EL (cell line): ENCODE results near the gene CYP11A1.

Experiments
- DNase-seq: peaks from one replicate; pipeline ENCODE4 v3.0.0-alpha.2; 2016

Gene CYP11A1

DNA sequence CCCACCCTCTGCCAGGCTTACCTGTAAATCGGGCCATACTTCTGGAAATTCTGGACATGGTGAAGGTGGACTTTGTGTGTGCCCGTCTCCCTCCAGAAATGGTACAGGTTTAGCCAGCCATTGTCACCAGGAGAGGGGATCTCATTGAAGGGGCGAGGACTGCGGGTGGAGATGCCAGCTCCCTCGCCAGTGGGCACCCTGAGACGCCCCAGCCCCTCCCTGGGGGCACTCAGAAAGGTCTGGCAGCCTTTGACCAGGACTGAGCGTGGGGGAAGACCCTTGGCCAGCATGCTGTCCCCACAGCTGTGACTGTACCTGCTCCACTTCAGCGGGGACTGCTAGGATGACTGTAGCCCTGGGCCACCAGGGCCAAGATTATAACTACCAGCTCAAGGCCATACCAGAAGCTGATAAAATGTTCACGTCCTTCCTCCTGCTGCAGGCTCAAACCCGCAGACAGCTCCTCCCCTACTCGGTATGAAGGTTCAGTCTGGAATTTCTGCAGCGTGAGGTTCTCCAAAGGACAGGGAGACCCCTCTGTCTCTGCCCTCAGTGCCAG, at the start of gene CYP11A1:
Gene CYP11A1 (minus strand): TSS at position 351 of the 559 bp plus-strand sequence. CDS start 61 bp downstream, at position 290.
- DNase-seq: no peak

DNA sequence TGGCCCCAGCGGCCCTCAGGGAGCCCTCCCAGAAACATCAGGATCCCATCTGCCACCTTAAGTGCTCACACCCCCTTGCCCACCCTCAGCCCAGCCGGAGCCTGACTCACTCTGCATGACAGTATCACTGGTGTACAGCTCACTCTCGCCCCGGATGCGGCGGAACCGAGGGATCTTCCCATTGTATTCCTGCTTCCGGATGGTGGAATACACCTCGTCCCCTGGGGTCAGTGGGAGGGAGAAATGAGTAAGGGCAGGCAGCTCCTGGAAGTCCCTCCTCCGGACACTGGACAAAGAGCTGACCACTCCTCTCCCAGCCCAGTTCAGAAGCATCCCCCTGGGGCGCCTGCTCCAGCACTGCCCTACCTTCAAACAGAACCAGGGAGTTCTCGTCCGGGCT, 49.8 kb upstream of the CYP11A1 start:
- peak; percentile 94 for DNase-seq

DNA sequence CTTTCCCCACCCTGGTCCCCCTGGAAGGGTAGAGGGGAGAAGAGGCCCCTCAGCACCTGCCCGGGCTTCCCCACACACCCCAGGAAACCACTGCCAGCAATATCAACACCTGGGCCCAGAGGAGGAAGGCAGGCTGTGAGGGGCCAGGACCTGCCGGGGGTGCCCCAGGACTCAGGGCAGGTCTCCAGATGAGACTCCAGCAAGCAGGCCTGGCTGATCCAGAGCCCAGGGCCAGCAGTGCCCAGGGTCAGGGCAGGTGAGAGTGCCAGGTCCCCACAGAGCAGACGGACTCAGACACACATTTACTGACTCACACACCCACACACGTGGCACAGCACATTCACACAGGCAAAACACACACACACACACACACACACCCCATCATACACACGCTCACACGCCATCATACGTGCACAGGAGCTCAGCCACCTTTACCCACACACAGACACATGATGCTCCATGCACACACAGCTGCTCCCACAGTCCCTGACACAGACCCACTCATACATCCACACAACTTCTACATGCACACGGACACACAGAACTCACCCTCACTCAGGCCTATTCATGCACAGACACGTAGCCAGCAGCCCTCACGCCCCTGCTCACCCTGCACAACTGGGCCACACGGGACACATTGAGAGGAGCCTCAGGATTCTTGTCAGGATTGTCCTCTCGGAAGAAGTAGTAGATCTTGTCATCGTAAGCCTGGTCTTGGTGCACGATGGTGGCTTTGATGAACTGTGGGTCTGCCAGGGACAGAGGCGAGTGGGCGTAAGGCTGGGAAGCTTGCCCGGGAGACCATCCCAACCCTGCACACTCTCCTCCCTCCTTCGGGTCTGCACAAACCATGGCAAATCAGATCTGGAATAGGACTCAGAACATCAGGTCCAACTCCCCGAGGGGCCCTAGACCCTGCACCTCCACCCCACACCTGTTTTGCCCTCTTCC, 48.8 kb upstream of the CYP11A1 start:
- DNase-seq: no peak

DNA sequence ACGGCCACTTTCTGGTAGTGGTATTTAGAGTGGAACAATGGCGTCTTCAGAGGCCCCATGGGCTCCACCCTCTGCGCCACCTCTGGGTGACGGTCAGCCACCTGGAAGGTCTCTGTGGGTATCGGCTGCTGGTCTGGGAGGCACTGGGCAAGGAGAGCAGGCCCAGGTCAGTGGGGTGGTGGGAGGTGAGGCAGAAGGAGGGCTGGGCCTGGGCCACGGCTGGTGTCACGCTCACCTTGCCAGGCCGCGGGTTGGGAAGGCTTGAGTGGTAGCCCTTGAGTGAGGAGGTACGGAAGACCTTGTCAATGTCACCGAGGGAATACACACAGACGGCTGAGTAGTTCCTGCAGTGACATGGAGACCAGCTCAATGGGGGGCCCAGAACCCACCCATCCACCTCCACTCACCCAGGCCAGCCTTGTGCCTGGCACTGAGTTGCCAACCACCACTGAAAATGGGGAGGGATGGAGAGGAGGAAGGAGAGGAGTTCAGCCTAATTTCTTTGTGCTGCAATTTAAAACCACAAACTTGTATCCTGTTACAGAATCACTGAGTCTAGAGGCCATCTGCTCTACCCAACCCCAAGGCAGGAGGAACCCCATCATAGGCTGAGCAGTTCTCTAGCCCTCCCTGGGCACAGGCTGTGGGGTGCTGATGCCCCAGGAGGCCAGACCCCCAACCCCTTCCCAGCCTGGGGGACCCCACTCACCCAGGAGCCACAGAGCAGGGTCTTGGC, 47.3 kb upstream of the CYP11A1 start:
- DNase-seq: no peak

DNA sequence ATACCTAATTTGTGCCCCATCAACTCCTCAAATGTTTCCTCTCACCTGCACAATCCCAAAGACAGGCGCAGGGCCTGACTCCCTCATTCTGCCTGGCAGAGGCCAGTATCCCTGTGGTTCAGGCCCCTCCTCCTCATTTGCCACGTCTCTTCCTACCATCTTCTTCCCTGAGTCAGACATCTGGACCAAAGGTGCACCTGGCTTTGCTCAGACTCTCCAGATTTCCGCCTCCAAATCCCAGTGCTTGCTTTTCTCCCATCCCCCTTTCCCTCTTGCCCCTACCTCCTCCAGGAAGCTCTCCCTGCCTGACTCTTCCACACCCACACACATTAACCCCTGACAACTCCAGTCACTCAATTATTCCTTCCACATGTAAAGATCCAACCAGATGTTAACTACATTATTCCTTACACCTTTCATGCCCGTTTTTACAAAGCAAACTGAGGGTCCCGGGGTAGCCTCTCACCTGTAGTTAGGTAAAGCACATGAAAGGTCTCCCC, 46.7 kb upstream of the CYP11A1 start:
- DNase-seq: no peak

DNA sequence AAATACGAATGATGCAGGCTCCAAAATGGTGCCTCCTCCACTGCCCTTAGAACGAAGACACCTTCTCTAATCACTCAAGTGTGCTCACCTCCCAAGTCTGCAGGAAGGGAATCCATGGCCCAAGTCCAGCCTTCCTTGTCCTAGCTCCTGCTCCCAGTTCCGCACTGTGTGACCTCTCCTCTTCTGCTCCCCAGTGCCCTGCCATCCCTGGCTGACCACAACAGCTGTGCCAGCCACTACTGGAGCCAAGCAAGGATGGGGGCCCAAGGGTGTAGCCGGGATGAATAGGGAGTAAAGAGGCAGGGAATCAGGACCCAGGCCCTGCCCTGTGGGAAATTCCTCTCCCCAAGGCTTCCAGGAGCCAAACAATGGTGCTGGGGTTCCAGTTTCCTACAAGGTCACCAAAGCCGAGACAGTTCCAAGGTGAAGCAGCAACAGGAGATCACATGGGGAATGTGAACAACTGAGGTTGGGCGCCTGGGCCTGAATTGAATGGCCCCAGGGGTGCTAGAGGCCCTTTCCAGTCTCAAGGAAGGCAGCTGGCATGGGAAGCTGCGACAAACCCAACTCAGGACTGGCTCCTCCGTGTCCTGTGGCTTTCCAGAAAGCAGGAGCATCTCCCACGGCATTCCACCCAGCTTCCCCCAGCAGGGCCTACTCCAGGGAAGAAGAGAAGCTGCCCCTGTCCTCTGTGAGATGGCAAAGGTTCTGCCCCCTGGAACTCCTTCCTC, 46.1 kb upstream of the CYP11A1 start:
- no peak for DNase-seq

DNA sequence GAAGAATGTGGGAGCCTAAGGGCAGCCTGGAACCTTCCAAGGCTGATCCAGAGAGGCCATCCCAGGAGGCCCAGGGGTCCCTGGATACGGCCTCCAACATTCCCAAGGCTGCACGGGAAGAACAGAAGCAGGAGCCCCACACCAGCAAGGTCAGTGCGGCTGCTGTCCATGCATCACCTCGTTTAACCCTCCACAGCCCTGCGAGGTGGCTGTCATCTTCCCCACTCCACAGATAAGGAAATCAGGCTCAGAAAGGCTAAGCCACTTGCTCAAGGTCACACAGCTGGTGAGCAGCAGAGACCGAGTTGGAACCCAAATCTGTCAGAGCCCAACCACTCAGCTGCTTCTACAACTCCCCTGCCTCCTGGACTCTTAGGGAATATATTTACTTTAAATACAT, 44.7 kb upstream of the CYP11A1 start:
- no peak for DNase-seq

DNA sequence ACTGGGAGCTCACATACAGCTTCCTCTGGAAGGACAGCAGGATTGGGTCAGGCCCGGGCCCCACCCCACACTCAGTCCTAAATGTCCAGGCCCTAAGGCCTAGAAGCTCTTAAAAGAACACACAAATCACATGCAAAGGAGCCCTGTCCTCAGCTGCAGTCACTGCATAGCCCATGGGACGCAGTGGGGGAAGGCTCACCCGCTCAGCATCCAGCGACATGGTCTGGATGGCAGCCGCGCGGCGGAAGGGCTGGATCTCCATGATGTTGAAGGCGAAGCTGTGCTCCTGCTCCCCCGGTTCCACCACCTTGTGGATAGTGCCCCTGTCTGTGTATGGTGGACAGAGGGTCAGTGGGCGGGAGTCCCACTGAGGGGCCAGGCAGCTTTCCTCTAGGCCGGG, 44.2 kb upstream of the CYP11A1 start:
- no peak for DNase-seq

DNA sequence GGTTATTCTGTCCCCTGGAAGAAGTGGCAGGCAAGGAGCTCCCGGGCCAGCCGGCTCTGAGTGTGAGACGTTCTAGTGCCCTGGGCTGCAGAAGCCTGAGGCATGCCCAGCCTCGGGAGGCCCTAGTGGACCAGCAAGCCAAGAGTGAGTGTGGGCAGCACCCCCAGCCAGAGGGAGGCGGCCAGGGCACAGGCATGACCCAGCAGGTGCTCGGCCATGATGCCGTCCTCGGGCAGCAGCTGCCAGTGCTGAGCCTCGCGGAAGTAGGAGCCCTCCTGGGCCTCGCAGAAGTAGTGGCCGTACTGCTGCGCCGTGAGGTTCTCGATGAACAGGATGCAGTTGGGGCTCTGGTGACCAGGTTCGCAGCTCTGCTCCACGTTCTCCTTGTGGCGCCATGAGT, 43.1 kb upstream of the CYP11A1 start:
- no peak for DNase-seq

DNA sequence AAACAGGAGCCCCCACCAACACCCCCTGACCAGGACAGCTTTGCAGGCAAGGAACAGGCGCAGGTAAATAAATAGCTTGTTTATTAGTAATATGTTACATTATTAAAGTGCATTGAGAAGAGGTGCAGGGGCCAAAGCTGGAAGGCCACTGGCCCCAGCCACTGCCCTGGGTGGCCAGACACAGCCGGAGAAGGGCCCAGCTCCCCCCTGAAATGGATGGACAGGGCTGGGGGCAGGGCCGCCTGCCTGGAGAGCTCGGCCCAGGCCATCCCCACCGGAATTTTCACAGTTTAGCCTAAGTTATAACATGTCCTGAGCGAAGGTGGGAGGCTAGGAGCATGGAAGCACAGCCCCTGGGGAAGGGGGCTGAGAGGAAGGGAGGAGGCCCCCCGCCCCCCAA, 41.8 kb upstream of the CYP11A1 start:
- no peak for DNase-seq

DNA sequence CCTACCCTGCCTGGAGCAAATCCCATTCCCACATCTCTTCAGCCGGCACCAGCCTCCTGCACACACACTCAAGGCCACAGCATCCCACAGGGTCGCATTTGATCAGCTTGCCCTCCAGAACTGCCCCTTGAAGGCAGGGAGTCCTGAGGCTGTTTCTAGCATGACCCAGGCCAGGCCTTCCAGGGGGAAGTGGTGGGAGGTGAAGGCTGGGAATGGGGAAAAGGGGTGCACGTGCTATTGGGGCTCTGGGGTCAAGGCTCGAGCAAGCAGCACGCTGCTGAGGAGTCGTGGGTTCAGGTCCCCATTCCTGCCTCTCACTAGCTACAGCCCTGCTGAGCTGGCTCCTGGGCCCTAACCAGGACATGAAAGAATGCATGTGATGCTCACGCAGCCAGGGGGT, 41.4 kb upstream of the CYP11A1 start:
- no peak for DNase-seq

DNA sequence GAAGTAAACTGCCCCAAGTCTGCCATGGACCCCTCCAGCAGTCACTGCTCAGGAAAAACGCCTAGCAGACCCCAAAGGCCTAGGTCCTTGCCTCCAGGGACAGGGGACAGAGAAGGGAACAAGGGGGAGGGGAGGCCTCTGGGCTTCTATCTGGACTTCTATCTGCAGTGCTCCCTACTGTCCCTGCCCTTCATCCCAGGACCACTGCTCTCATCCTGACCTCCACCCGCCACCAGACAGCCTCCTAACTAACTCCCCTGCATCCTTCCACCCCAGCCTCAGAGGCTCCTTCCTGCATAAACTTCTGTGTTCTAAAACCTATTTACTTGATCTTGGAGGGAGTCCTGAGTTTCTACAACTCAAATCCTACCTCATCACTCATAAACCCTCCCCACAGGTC, 40.9 kb upstream of the CYP11A1 start:
- DNase-seq: no peak

DNA sequence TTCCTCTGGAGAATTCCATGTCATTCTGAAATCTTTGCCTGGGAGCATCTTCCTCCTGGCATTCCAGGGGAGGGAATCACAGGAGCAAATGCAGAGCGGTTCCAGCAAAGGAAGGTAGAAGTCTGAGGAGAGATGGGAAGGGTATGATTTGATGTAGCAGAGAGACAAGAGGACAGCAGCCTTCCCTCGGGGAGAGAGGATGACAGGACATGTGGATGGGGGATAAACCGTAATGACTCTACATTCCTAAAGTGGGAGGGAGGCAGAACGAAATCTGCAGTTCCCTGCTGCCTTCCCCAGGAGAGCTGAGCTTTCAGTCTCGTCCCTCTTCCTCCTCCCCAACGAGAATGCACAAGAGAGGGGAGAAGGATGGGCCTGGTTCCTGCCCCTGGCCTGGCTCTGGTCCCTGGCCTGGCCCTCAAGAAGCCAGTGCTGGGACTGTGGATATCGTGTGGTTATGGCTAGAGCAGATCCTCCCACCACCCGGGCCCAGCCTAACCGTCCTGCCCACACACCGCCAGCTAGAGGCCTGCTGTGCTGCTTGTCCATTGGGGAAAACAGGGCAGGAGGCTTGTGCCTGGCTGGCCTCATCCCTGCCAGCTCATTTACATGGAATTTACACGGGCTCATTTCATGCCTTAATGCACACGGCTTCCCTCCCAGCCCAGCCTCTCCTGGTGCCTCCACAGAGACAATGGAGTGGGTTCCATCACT, 39.7 kb upstream of the CYP11A1 start:
- DNase-seq: peak; percentile 98

DNA sequence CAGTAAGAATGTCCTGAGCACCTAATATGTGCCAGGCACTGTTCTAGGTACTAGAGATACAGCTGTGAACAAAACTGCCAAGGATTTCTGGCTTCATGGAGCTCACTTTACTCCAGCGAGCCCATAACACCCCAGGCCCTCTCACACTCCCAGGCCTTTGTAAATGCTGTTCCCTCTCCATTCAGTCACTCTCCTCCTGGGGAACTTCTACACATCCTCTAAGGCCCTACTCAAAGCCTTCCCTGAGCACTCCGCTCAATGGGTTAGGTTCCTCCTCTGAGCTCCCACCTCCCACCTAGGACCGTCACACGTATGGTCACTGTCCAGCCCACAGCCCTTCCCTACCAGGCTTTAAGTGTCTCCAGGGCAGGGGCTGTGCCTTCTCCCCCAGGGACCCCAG, 39.1 kb upstream of the CYP11A1 start:
- DNase-seq: no peak

DNA sequence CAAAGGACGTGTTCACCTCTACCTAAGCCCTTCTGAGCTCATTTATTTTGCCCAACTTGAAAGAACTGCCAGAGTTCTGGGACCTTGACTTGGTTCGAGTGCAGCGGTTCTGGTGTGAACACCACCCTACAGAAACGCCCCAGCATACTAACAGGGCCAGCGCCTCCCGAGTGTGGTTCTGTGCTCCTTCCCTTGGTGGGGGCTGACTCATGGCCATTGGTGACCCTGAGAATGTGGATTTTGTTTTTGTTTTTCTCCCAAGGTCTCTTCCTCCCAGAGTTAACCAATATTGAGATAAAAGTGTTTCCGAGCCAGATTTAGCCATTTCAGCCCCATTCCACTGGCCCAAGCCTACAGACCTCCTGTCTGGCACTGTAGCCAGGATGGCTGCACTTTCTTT, 38.4 kb upstream of the CYP11A1 start:
- no peak for DNase-seq

DNA sequence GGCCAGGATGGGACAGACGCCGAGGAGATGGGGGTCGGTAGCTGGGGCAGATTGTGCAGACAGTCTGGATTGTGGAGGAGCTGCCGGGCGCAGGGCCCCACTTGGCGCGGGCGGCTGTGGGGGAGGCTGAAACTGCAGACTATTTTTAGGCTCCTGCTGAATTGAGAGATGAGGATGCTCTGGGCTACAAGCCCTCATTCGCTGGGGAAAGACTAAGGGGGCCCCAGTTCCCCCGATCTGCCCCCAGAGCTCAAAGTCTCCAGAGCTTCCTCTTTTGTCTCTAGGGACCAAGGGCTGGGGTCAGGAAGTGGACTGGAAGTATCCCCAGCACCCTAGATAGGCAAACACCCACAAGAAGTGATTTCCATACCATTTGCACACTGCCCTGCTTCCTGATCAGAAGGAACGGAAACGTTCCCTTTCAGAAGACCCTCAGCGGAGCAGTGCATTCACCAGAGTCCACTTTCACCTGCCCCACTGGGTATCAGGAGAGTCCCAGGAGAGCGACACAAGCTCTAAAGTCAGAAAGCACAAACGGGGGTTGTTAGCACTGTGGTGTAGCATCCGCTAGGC, 36.6 kb upstream of the CYP11A1 start:
- no peak for DNase-seq

DNA sequence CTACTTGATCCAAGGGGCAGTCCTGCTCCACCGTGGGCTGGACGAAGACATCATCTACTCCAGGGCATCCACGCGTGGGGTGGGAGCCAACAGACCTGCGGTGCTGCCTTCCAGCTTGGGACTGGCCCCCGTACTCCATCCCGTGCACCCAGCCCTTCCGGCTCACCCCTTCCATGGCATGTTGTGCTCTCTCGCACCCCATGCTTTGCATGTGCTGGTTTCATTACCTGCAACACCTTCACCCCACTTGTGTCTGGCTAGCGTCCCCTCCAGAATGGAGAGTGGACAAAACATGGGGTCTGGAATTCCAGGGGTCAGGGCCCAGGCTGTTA, 36.1 kb upstream of the CYP11A1 start:
- no peak for DNase-seq

DNA sequence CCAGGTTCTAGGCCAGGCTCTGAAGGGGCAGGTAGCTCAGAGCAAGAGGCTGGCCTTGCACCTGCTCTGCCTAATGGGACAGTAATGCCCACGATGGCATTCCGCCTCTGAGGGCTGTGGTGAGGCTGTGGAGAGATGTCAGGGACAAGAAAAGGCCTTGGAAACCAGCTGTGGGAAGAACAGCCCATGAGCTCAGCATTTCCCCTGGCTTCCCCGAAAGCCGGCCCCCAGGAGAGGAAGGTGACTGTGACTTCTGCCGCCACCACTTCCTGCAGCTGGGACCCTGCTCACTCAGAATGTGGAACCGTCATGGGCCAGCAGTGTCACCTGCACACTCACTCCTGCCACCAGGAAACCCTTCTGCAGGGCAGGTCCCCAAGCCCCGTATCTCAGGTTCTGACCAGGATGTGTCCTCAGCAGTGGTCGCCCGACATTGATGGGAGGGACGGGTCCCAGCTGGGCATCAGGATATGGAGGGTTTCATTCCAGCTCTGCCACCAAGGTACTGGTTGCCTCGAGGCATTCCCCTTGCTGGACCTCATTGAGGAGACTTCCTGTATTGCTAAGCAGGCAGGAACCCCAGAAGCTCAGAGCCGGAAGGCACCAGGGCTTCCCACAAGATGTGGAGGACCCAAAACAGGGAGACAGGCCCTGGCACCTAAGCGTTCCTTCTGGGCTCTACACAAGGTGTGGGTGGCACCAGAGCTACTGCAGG, 35.6 kb upstream of the CYP11A1 start:
- DNase-seq: no peak

DNA sequence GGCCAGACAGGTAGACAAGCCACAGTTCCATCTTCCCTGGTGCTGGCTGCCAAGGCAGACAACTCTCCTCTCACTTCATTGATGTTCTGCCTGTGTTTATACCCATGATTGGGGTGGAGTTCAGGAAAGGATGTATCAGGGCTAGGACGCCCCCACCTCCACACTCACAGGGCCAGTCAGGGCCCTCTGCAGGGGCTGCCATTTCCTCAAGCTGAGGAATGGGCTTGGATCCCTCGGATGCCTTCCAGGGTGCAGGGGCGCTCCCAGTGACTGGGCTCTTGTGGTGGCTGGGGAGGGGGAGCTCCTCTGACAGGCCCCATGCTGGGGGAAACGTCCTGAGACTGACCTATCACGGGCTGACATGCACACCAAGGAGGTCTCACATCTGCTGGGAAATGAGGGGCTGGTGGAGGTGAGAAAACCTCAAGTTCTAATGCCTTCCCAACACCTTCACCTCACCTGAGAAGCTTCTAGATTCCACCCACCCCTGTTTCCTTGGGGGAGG, 34.9 kb upstream of the CYP11A1 start:
- no peak for DNase-seq

DNA sequence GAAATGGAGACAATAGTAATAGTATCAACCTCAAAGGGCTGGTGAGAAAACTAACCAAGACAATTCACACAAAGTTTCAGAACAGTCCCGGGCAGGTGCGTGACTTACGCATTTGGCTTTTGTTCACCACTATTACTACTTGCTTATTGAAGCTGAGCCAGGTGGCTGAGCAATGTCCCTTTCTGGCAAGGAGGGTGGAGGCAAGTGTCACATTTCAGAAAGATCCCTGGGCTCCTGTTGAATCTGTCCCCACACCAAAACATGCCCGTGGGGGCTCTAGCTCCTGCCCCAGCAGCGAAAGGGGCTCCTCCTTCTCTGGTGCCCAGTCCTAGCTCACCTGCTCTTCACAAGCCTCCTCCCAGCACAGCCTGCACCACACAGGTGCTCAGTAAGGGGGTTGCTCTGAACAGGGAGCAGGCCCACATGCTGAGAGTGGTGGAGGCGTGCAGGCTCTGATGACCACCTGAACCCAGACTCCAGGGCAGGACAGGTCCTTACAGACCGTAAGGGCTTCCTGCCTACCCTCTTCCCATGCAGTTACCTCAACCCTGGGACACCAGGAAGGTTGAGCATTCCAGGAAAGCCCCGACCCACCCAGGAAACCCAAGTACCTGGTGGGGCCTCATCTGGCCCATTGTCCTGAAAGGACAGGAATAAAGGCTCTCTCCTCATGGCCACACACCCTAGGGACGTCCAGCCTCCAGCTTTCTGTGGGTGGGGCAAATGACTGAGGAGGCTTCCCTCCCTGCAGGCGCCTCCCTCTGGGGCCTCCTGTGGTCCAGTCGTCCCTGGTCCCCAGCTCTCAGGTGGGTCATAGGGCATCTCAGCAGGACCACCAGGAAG, 33.7 kb upstream of the CYP11A1 start:
- no peak for DNase-seq
